Umbilical cord (tissue), 2 donors: Measurements from ENCODE around the gene GOLGA8K. TPM values are rescaled to one million over a fixed set of nuclear protein-coding genes. Genes with fewer than 3 reads are reported as not detected.
"Not testable (repeated sequence)": the region's sequence is repeated elsewhere in the genome, so short reads cannot be mapped to it uniquely, and the experiment has no call there.

ENCODE experiments used
- DNase-seq: peaks from one replicate; pipeline ENCODE4 v3.0.0-alpha.2; 2015; ENCODE audit warnings: low spot score
- total RNA-seq: library from RNA; depleted of rRNA; stranded (reverse); fragments of >200 nt; gene quantifications from one replicate; pipeline ENCODE4 v1.2.3, GENCODE V29; 2014; ENCODE audit warnings: low replicate concordance; ENCODE audit not compliant: insufficient read depth

The GOLGA8K gene
- total RNA-seq, 1 donor from 2014 or later, result 1.2 TPM

GRCh38 chr15:32356909-32357308 lies 46.2 kb downstream of the GOLGA8K start:
- DNase-seq, result not testable (repeated sequence)

- DNase-seq, result not testable (repeated sequence)
Measured at GRCh38 chr15:32352748-32353147, 50.3 kb downstream of the GOLGA8K start.

- not testable (repeated sequence) for DNase-seq
Measured at GRCh38 chr15:32350563-32351220, 52.4 kb downstream of the GOLGA8K start.

GRCh38 chr15:32347037-32347436 lies 56.1 kb downstream of the GOLGA8K start:
- not testable (repeated sequence) for DNase-seq

- DNase-seq, result not testable (repeated sequence)
Measured at GRCh38 chr15:32345978-32346547, 57.0 kb downstream of the GOLGA8K start.

- DNase-seq, result not testable (repeated sequence)
Measured at GRCh38 chr15:32343921-32344320, 59.2 kb downstream of the GOLGA8K start.

Other genes starting within 250 kb of the GOLGA8K start
- not detected for gene GOLGA8O, start 52.3 kb upstream of the GOLGA8K start, total RNA-seq
- gene GOLGA8N, start 190.2 kb upstream of the GOLGA8K start, total RNA-seq, result 14.7 TPM
- gene ARHGAP11A, start 212.2 kb upstream of the GOLGA8K start, total RNA-seq, result 10.1 TPM
- 1.4 TPM for gene SCG5, start 238.4 kb upstream of the GOLGA8K start, total RNA-seq